Fibroblast of villous mesenchyme (primary cell): Measurements from ENCODE around the gene NDUFA1. TPM values are rescaled to one million over a fixed set of nuclear protein-coding genes. Genes with fewer than 3 reads are reported as not detected.
"Not testable (repeated sequence)": the region's sequence is repeated elsewhere in the genome, so short reads cannot be mapped to it uniquely, and the experiment has no call there.

Experiments used
- DNase-seq: peaks from one replicate; pipeline ENCODE4 v3.0.0-alpha.2; 2010; ENCODE audit warnings: low read depth
- H3K4me3 ChIP-seq: 2 replicates; pipeline ENCODE4 v1.5.1; 2011; ENCODE audit warnings: low read depth, mild to moderate bottlenecking, low read length
- CTCF ChIP-seq: IDR thresholded peaks from 2 replicates; pipeline ENCODE4 v1.5.1; 2012; ENCODE audit warnings: low read depth, mild to moderate bottlenecking, low read length; ENCODE audit not compliant: insufficient read depth
- total RNA-seq: library from RNA; depleted of rRNA; stranded (reverse); fragments of >200 nt; gene quantifications from 2 replicates; pipeline ENCODE4 v1.2.3, GENCODE V29; 2012

Gene NDUFA1
- total RNA-seq, 1 donor = 67.8 TPM

DNA sequence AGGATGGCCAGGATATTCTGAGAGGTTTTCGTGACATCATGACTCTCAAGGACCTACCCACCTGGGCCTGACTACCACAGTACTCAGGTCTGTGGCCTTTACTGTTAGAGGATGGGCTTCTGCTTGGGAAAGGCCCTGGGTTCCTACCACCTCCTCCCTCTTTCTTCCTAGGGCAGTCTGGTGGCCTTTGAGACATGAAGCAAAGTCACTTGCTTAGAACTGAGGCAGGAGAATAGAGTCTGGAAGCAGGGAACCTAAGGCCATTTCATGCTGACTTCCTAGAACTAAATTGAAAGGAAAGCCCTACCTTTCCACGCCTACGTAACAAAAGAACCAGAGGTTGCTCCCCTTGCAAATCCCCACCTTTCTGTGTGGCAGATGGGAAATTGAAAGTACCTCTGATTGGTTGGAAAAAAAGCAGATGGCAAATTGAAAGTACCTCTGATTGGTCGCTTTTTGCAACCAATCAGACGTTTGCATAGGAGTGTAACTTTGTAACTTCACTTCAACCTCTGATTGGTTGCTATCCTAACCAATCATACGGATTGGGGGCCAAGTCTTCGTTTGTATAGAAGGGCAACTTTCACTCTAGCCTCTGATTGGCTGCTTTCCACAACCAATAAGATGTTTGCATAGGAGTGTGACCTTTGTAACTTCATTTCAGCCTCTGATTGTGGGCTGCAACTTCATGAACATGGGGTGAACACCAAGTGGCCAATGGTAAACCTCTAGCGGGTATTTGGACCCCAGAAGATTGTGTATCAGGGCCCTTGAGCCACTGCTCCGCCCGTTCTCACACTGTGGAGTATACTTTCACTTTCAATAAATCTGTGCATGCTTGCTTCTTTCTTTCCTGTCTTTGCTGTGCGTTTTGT lies 14.2 kb downstream of the NDUFA1 start:
- H3K4me3 ChIP-seq = peak overlapping the region; percentile 25
- no peak for TF ChIP-seq CTCF
- peak; percentile 64 for DNase-seq

GRCh38 chrX:119887721-119888425 lies 16.2 kb downstream of the NDUFA1 start:
- DNase-seq = peak; percentile 52
- peak overlapping the region; percentile 45 for H3K4me3 ChIP-seq

GRCh38 chrX:119890626-119891025 lies 19.0 kb downstream of the NDUFA1 start:
- DNase-seq, H3K4me3 ChIP-seq: not testable (repeated sequence)

More at GRCh38 chrX:119887721-119888425, 16.2 kb downstream of the NDUFA1 start:
- TF ChIP-seq CTCF = peak; percentile 62

- H3K4me3 ChIP-seq, DNase-seq: not testable (repeated sequence)
Measured at GRCh38 chrX:119891961-119892692, 20.5 kb downstream of the NDUFA1 start.

- no peak within 1 kb of the TSS for H3K4me3 ChIP-seq
- no peak for TF ChIP-seq CTCF
- DNase-seq = no peak
Measured at GRCh38 chrX:119895843-119896326, 24.3 kb downstream of the NDUFA1 start, which contains the start of gene AKAP14. TSS of gene AKAP14 (plus strand) at chrX:119895893. CDS start at chrX:119903224, 7,331 bp downstream.

DNA sequence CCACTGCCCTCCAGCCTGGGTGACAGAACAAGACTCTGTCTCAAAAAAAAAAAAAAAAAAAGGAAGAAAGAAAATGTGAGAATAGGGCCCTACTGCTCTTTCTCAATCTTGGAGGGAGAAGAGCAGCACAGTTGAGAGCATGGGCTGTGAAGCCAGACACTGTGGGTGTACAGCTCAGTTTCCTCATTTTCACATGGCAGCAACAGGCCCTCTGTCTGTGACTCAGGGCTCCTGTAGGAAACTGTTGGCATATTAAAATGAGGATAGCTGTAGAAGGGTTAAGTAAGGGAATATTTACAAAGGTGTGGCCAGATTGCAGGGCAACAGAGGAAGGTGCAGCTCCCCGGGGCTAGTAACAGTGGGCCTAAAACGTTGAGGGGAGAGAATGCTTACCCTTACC lies 27.5 kb downstream of the NDUFA1 start:
- DNase-seq = no peak
- no peak for TF ChIP-seq CTCF
- H3K4me3 ChIP-seq = no peak overlapping the region

DNA sequence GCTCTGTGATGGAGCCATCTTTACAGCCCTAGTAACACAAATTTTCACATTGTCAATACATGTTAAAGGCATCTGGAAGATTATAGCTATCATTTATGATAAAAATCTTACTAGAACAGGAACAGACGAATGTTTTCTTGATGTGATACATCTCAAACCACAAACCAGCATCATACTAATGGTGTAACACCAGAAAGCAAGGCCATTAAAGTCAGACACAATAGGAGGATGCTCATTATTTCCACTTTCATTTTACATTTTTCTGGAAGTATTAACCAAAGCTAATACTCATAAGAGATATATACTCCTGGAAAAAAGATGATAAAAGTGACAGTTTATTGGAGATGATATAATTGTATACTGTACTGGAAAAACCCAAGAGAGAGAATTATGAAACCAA lies 29.3 kb downstream of the NDUFA1 start:
- DNase-seq = no peak
- no peak for TF ChIP-seq CTCF

More for the DNA sequence above, 29.3 kb downstream of the NDUFA1 start:
- no peak overlapping the region for H3K4me3 ChIP-seq
